Measurements from ENCODE around the gene HSD11B2.

GRCh38 chr16:67451704-67452435 is 20.9 kb downstream of the HSD11B2 start:
- TF ChIP-seq CTCF (conservative IDR thresholded peaks at IDR 0.05; ENCODE audit: low read depth, low read length): no peak
- no peak for TF ChIP-seq EZH2phosphoT487 (IDR thresholded peaks at IDR 0.05; ENCODE audit: borderline replicate concordance, low read length)
